NCI-H226 (cell line): ENCODE results near the gene HOXD10.

Source experiments
- DNase-seq: peaks from one replicate; pipeline ENCODE4 v3.0.0-alpha.2; 2015

The HOXD10 gene

DNA sequence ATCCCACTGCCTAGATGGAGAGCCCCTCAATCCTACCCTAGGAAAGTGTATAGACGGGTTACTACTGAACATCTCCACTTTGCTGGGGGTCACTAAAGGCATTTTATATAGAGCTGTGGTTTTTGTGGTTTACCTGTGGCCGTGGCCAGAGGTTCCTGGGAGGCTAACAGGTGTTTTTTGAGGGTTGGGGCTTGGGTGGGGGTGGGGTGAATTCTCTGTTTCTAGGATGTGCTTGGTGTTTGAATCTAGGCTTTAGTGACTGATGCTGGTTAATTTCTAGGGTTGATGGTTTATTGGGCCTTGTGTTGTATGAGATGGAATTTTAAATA lies 20.6 kb downstream of the HOXD10 start:
- DNase-seq = no peak

DNA sequence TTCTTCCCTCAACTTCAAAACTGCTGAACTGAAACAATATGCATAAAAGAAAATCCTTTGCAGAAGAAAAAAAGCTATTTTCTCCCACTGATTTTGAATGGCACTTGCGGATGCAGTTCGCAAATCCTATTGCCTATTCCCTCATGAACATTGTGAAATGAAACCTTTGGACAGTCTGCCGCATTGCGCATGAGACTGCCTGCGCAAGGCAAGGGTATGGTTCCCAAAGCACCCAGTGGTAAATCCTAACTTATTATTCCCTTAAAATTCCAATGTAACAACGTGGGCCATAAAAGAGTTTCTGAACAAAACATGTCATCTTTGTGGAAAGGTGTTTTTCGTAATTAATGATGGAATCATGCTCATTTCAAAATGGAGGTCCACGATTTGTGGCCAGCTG lies 21.3 kb downstream of the HOXD10 start:
- DNase-seq = no peak

DNA sequence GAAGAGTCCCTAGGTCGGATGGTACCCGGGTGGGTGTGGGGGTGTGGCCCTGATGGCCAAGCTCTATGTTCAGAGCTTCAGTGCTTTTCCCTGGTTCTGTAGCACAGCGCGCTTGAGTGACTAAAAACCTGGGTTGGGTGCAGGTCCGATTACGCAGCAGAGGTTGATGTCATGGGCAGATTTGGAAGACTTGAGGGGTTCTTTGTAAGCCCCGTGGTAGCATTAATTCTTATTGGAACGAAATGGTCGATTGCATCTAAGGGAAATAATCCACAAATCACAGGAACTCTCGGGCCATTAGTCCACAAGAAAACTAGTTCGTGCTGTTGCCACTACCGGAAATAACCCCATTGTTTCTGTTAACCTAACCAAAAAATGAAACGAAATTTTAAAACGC lies 21.9 kb downstream of the HOXD10 start:
- DNase-seq = no peak

DNA sequence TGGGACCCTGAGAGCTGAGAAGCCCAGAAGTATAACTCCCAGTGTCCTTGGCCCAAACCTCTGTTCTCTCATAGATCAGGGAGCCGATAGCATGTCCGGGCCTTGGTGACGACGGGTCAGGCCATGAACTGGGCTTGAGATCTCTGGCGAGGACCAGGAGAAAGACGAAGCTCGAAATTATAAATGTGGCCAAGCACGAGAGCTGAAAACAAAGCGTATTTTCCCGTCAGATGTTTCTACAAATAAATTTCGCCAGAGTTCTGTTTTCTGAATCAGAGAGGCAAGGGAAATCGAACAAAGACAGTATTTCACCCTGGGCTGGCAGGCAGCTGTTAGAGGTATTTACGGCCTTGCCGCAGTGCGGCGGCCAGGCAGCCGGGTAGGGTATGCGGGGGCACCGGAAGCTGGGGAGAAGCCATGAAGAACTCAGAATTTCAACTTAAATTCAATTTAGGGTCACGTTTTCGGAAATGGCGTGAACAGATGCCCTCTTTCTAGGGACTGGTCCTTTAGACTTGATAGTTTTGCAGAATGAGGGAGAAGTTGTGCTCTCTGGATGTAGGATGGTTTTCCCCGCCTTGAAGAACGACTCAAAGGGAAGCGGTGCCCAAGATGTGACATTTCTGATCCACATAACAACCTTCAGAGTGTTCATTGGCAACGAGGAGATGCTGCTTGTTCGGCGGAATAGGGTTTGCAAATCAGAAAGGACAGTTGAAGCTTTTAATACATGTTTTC lies 22.5 kb downstream of the HOXD10 start:
- DNase-seq = no peak

DNA sequence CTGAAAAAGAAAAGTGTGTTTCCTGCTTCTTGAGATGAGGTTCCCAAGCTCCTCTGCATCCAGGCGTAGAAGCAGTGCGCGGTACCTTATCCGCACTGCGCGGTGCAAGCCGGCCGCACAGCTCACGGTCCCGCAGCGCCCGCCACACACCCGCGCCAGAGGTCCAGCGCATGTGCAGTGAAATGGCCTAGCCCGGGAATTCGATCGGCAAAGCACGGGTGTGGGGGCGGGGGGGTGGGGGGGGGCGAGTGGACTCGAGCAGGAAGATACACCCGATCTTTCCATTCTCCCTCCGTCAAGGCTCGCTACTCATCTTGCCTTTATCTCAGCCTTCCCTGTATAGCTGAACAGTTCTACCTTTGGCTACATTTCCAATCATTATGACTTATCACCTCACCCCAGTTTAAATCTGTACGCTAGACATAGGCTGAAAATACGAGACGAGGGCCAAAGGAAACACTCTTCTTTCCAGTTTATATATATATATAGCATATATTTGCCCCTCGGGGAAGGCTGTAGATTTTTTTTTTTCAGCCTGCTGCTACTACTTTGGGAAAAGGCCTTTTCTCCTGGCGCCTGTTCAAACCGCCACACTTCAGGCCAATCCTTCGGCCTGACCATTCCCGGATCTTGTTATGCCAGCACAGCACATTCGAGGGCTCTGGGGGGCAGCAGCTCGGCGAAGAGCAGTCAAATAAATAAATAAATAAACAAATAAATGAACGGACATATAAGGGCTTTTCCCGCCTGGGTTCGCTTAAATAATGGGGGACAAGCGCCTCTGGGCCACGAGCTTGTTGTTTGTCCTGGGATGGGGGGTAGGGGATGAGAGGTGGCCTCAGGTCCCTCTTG lies 23.3 kb downstream of the HOXD10 start:
- DNase-seq = no peak

DNA sequence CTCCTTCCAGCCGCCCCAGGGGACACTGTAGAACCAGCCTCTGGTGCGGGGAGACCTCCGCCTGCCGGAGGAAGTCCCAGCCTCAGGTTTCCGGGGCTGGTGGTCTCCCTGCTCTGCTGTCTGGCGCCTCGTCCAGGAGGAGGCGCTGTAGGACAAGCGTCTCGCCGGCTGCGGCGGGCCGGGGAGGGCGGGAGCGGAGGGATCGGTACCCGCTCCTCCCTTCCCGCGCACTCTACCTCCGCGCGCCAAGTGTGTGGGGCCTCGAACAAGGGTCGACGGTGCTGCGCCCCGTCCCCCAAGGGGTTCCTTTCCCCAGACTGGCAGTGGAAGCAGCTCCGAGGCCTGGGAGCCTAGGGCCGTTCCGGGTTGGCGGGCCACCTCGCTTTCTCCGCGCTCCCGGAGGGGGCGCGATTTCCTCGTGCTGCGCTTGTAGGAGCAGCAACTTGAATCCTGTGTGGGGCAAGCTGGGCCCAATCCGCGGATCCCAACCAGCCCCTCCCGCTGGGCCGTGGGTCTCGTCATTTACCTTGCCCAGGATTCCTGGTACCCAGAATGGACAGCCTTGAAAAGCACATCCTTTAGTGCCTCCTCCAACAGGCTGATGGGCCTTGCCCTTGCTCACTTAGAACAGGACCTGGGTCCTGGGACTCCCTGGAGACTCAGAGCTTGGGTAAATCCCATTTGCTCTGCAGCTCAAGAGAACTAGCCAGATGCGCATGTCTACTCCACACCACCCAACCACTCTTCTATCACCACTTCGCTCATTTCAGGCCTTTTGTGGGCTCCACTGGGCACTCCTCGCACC lies 24.1 kb downstream of the HOXD10 start:
- peak; percentile 60 for DNase-seq

DNA sequence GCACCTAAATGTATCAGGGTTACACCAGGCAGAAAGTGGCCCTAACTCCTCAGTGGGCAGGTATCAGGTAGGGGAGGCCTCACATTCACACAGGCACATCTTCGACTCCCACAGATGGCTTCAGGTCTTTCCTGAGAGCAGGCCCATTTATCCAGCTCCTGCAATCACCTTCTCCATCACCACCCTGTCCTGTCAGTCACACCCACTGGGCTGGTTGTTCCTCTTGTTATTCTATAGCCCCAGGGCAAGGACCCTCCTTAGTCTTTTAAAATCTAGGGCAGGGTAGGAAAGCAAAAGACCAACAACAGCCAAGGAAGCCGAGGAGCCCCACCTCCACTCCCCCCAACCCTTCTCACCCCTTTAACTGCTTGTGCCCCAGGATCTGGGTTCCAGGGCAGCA lies 25.7 kb downstream of the HOXD10 start:
- DNase-seq = no peak

DNA sequence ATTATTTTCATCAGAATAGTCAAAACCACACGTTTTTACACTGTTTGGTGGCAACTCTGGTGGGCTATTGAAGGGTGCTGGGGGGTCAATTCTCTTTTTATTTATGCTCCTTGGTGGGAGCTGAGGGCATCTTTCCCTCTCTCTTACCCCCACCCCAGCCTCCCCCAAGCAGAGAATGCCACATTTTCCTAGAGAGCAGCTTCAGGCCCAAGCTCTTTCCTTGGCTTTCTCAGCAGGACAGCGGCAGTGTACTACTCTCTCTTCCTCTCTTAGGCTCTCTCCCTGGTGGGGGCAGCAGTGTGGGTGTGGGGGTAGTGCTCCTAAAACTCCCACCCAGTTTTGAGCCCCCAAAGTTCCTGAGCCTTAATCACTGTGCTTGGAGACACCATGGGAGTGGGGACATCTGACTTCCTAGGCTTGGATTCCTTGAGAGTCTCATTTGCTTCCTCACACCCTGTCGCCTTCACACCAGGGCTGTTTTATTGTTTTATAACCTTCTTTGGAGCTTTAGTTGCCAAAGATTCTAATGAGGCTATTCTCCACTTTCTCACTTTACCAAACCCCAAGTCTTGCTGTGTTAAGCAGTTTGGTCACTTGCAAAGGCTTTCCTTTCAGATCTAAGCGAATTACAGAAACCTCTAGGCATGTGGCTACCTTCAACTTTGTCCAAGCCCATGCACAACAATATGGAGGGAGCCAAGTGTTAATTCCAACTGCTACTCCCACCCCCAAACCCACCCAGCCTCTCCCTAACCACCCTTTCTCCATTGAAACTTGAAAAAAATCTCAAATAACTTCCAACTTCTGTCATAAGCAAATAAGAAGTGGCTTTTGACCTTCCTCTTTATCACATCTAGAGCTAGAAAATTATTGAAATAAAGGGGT lies 28.7 kb downstream of the HOXD10 start:
- DNase-seq = no peak

DNA sequence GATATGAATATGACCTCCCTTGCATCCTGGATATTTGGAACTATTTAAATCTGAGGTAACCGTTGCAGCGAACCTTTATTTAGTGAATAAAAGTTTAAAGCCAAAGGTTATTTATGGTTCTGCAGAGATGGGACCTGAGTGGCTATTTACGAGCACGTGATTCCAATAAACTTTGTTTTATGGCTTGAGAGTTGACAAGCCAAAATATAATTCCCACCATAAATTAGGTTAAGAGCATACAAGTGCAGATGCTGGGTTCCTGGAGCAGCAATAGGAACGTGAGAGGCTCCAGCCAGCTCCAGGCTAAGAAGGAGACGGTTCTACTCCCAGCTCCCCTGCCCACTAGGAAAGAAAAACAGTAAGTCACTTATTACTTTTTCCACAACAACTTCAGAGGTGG lies 29.5 kb downstream of the HOXD10 start:
- DNase-seq = no peak

DNA sequence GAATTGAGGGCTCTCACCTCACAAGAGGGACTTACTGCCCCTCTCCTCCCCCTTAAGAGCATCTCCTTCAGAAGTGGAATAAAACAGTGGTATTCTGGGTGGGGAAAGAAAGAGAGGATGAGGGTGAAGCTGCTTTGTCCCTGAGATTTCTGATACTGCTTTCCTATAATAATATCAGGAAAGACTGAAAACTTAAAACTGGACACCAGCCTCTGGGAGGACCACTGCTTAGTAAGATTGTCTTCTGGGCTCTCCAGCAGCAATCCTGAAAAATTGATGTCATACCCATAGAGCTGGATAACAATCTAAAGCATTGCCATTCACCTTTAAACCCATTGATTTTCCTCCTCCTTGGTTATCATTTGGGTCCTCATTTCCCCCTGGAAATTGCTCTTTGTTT lies 30.1 kb downstream of the HOXD10 start:
- no peak for DNase-seq

DNA sequence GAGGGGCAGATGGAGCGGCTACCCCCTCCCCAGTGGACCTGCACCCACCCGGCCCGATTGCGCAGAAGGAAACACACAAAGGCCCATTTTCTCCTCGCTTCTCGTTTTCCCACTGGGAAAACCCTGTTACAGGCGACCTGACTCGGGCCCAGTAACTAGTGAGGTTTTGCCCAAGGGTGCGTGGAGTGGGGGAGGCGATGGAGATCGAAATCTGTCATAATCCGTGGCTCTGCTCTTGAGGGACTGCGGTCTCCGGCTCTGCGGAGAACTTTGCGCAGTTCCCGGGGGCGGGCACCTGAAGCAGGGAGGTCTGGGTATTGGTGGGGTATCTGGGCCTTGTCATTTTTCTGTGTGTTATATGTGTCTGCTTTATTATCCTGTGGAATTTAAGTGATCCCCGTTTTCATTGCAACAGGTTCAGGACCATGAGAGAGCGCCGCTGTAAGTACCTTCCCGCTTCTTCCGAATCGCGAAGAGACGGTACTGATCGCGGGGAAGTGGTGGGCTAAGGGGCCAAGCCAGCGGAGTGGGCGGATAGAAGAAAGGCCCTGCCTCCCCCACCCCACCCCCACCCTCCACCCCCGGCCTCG lies 30.7 kb downstream of the HOXD10 start:
- no peak for DNase-seq

DNA sequence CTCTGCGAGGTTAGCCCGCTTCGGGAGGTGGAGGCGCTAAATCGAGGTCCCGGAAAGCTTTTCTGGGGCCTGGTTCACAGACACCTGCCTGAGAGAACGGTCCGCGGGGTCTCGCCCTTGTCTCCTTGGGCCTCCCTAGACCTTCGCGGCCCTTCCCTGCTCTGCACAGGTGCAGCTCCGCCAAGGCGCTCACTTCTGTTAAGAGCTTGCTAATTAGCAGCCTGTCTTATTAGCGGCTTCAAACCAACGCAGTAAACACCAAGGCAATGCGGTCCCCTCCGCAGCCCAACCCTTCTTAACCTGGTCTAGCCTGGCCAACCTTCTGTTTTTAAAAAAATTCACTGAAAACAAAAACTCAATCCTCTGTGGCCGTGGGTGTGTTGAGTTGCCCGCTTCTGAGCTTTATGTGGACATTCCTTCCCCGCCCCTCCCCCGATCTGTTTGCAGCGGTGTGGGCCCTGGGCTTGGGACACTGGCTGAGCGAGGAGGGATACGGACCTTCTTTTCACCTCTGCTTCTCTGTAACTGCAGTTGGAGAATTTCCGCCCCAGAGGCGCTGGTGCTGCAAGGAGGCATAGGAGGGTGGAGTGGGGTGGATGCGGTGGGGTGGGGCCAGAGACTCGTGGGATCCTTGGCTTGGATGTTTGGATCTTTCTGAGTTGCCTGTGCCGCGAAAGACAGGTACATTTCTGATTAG lies 31.4 kb downstream of the HOXD10 start:
- no peak for DNase-seq

DNA sequence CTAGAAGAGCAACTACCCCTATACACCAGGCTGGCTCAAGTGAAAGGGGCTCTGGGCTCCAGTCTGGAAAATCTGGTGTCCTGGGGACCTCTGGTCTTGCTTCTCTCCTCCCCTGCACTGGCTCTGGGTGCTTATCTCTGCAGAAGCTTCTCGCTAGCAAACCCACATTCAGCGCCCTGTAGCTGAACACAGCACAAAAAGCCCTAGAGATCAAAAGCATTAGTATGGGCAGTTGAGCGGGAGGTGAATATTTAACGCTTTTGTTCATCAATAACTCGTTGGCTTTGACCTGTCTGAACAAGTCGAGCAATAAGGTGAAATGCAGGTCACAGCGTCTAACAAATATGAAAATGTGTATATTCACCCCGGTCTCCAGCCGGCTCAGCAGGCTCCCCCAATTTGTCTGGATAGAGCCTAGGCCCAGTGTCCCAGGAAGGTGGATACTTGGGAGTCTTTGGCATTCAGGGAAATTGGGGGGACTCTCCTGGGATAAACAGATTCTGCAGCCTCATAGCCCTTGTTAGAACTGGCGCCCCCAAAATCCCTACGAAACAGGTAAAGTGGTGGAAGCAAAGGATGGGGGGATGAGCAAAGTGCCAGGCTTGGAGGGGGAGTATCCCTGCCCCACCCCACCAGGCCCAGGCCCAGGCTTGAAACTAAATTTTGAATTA lies 32.3 kb downstream of the HOXD10 start:
- DNase-seq = no peak

DNA sequence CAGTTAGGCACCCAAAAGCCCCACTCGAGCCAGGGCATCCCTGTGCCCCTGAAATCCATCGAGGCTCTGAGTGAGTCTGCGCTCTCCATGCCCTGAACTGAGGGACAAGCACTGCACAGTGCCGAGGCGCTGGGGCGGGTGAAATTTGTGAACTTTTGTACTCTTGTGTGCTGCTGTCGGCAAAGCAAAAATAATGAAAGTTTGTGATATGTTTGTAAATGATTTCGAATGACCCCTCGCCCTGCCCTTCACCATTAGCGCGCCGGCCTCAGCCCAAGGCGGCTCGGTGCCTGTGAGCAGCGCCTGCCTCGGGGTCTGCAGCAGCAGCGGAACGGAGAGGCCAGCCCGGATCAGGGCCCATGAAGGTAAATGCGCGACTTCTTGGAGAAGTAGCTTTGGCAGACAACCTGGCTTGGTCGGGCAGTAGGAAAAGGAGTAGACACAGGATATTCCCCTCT lies 32.9 kb downstream of the HOXD10 start:
- no peak for DNase-seq

DNA sequence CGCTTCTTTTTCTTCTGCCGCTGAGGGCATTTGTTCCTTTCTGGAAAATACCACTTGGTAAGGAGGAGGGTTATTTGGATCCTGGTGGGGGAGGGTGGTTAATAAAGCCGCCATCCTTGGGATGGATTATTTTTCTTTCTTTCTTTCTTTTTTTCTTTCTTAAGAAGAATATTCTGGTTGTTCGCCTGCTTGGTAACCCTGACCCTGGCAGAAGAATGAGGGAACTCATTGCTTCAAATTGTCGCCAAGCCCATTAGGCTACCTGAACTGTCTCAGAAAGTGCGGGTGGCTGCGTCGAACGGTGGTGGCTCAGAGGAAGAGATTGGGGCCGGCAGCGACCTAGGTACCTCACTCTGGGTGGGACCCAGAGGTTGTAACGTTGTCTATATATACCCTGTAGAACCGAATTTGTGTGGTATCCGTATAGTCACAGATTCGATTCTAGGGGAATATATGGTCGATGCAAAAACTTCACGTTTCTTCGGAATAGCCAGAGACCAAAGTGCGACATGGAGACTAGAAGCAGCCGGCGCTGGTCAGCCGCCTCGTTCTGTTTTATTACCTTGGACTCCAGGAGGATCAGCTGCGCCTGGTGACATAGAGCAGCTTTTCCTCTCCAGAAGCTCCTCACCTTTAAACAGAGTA lies 33.5 kb downstream of the HOXD10 start:
- no peak for DNase-seq

DNA sequence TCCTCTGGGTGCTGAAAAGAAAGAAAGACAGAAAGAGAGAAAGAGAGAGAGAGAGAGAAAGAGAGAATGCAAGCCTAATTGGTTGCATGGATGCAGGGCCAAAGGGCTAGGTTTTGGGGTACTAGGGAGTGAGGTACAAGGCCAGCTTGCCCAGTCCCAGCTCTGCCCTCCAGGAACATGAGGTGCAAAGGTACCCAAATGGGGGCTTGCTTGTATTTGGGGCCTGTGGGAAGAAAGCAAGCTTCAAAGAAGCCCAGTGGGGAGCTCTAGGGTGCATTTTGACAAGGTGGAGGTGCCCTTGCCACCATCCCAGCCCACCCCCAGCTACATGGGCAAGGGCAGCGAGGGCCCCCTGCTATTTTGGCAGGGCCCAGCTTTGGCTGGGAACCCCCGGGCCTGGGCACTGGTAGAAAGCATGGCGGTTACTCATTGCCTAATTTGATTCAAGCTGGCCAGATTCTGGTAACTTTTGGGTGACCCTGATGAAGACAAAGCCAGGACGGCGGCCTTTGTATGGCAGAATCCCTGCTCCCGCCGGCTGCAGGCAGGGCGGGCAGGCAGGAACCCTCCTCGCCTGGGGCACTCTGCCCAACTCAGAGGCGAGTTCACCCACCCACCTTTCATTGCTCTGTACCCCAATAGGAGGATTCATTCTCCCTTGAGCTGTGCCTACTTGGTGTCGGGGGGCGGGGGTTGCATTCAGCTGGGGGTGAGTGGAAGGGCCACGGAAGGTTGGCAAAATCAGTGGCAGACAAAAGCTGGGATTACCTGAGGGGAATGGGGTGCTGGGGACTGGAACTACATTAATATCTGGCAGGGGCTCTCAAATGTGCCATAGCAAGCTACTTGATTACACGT lies 34.2 kb downstream of the HOXD10 start:
- DNase-seq = no peak

DNA sequence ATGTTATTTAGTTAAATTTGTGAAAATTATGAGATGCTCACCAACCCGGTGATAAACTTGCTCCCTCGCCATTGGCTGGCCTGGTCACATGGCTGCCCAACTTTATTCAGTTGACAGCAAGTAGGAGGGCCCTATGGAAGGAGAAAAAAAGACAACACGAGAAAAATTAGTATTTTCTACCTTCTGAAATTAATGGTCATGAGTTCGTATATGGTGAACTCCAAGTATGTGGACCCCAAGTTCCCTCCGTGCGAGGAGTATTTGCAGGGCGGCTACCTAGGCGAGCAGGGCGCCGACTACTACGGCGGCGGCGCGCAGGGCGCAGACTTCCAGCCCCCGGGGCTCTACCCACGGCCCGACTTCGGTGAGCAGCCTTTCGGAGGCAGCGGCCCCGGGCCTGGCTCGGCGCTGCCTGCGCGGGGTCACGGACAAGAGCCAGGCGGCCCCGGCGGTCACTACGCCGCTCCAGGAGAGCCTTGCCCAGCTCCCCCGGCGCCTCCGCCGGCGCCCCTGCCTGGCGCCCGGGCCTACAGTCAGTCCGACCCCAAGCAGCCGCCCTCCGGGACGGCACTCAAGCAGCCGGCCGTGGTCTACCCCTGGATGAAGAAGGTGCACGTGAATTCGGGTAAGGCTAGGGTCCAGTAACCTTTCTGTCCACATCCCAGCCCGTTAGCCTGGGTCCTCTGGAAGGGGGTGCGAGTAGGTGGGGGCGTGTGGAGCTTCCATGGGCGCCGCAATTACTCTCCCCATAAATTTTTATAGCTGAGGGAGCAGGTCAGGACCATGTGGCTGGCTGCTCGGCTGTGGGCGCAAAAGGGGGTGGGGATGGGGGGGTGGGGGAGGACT lies 35.1 kb downstream of the HOXD10 start, which contains the start of gene HOXD4:
Gene HOXD4 (plus strand): TSS at position 109 of the 846 bp plus-strand sequence. CDS start 84 bp downstream, at position 193.
- DNase-seq = no peak
